WTC11 (cell line): ENCODE data around the gene MPZL3.

Experiments used
- CDX4 ChIP-seq: fragments of 250-450 bp; sonication (Bioruptor Pico); IDR thresholded peaks from 2 replicates; pipeline ENCODE4 v1.9.0; 2021; ENCODE audit warnings: moderate library complexity, mild to moderate bottlenecking, inconsistent platforms, borderline replicate concordance
- CTCF ChIP-seq: fragments of 200-600 bp; IDR thresholded peaks from 2 replicates; pipeline ENCODE4 v1.8.0; 2022; ENCODE audit warnings: antibody characterized with exemption
- IRF1 ChIP-seq: sonication (generic); formaldehyde crosslinking; IDR thresholded peaks from 2 replicates; pipeline ENCODE4 v1.8.0; 2023; ENCODE audit warnings: missing genetic modification reagents
- NR3C1 ChIP-seq: sonication (generic); formaldehyde crosslinking; conservative IDR thresholded peaks from 2 replicates; pipeline ENCODE4 v1.8.1; 2023; ENCODE audit warnings: low read depth, mild to moderate bottlenecking, missing genetic modification reagents
- SP1 ChIP-seq: sonication (generic); formaldehyde crosslinking; conservative IDR thresholded peaks from 2 replicates; pipeline ENCODE4 v1.8.1; 2022; ENCODE audit warnings: missing genetic modification reagents

- TF ChIP-seq CTCF = no peak
- no peak for TF ChIP-seq NR3C1 (CRISPR knock-in tag)
- no peak for TF ChIP-seq CDX4 (CRISPR knock-in tag)
- TF ChIP-seq IRF1 (CRISPR knock-in tag) = no peak
- TF ChIP-seq SP1 = no peak
Measured at GRCh38 chr11:118215262-118215661, 36.9 kb downstream of the MPZL3 start.
